ENCODE measurements around the gene TRIM73.
"Not testable (repeated sequence)": the region's sequence is repeated elsewhere in the genome, so short reads cannot be mapped to it uniquely, and the experiment has no call there.

The TRIM73 gene

GRCh38 chr7:75415829-75416373, 20.5 kb downstream of the TRIM73 start:
- DNase-seq, result not testable (repeated sequence)

- not testable (repeated sequence) for DNase-seq
Observed at GRCh38 chr7:75416787-75417186, 21.4 kb downstream of the TRIM73 start.

GRCh38 chr7:75418292-75418858, 22.9 kb downstream of the TRIM73 start:
- DNase-seq, result not testable (repeated sequence)

- DNase-seq, result not testable (repeated sequence)
Observed at GRCh38 chr7:75419210-75419609, 23.8 kb downstream of the TRIM73 start.

- DNase-seq, result not testable (repeated sequence)
Observed at GRCh38 chr7:75419693-75420092, 24.3 kb downstream of the TRIM73 start.

GRCh38 chr7:75420152-75420551, 24.7 kb downstream of the TRIM73 start:
- DNase-seq, result not testable (repeated sequence)

DNA sequence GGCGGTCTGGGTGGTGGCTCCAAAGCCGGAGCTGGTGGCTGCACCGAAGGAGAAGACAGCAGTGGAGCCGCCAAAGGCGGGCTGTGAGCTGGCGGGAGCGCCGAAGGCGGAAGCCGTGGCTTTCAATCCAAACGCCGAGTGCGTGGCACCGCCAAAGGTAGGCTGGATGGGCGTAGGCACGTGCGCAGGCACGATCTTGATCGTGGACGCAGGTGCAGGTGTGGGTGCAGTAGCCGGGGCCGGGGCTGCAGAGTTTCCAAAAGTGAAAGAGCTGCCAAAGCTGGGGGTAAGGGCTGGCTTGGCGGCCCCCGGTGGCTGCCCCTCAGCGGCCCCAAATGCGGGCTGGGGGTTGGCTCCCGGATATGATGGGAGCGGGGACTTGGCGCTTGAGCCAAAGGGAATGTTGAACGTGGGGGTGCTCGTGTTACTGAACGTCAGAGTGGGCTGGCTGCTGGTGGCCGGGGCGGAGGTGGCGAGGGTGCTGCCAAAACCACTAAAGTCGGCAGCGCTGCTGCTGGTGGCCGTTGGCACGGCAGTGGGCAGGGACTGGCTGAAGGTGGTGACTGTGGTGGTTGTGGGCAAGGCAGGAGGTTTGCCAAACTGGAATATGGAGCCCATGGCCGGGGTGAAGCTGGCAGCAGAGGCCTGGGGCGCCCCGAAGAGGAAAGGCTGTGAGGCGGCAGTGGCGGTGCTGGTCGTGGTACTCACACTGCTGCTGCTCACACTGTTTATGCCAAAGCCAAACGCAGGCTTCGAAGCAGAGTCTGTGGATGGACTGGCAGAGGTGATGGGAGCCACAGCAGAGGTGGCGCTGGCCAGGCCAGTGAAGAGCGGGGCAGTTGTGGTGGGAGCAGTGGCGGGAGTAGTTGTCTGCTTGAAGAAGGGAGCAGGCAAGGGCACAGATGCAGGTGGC, 26.6 kb downstream of the TRIM73 start:
- not testable (repeated sequence) for DNase-seq

GRCh38 chr7:75423481-75423880, 28.1 kb downstream of the TRIM73 start:
- DNase-seq, result not testable (repeated sequence)

DNA sequence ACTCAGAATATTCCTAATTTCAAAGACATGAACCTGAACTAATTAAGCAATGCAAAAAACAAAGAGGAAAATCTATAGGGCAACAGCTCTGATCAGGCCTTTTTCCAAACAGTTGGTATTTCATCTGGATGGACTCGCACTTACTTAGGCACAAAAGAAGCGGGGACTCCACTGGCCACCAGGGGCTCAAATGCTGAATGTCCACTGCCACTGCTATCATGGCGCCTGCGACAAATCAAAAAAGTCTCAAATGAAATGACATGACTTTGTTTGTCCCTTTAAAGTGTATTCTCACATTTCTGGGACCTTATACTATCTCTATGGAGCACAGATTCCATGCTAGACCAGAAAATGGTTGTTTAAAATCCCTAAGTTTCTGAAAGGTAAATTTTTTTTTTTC, 43.6 kb downstream of the TRIM73 start:
- DNase-seq, result not testable (repeated sequence)

DNA sequence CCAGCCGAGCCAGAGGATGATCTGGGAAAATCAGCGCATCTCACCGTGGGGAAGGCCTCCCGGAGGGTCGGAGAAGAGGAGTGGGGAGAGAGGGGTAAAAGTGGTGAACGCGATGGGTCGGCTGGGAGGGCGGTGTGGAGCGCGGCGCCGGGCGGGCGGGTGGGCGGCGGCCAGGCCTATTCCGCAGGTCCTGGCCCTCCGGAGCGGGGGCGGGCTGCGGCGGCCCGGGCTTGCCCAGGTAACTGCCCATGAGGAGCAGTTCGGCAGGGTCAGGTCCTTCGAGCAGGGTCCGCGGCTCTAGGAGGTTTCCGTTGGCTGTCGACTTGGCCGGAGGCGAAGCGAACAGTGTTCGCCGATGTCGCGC, 46.7 kb downstream of the TRIM73 start:
- not testable (repeated sequence) for DNase-seq

- DNase-seq, result peak; percentile 59
Observed at GRCh38 chr7:75442465-75443111, 47.2 kb downstream of the TRIM73 start.

DNA sequence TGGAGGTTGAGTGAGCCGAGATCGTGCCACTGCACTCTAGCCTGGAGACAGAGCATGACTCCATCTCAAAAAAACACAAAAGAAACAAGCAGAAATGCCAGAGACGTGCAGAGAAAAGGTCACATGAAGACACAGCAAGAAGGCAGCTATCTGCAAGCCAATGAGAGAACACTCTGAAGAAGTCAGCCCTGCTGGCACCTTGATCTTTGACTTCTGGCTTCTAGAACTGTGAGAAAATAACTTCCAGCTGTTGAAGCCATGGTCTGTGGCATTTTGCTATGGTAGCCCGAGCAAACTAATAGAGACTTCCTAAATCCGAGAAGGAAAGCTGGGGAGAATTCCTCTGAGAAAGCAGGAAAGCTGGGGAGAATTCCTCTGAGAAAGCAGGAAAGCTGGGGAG, 54.5 kb downstream of the TRIM73 start:
- not testable (repeated sequence) for DNase-seq

DNA sequence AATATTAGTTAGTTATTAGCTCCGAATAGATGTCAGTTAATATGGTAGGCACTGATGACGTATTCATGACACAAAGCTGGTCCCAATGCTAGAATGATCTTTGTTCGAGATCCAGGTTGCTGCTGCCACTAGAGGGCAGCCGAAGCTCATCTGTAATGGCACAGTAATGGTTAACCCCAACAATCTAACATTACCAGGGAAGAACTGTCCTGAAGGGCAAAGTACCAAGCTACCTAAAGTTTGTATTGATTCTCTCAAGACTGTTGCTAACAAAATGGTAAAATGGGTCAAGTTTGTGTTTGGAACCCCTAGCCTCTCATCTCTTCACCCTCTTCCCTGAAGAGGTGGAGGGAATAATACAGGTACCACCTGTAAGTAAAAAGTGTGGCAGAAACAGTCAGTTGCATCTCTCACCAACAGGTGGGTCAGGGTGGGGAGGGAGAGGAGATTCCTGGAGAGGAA, 57.1 kb downstream of the TRIM73 start:
- not testable (repeated sequence) for DNase-seq
